ENCODE data around the gene MPC1. TPM values are rescaled to one million over a fixed set of nuclear protein-coding genes. Genes with fewer than 3 reads are reported as not detected.
"Not testable (repeated sequence)": the region's sequence is repeated elsewhere in the genome, so short reads cannot be mapped to it uniquely, and the experiment has no call there.

The MPC1 gene
- total RNA-seq, 4 donors from 2014 or later = 31.9 to 54.0 (median 42.5) TPM

GRCh38 chr6:166369782-166370181 lies 13.0 kb downstream of the MPC1 start:
- H3K9me3 ChIP-seq = no peaks in the 10 kb centered on the region
- H3K4me1 ChIP-seq = no peaks in the 10 kb centered on the region
- DNase-seq (ENCODE audit: low spot score in 2 of 2) = no peak
- peaks cover 24% of the 10 kb centered on the region for H3K36me3 ChIP-seq
- TF ChIP-seq EP300 (IDR thresholded peaks at IDR 0.05) = no peak
- TF ChIP-seq CTCF (IDR thresholded peaks at IDR 0.05) = no peak
- TF ChIP-seq POLR2AphosphoS5 (IDR thresholded peaks at IDR 0.05) = no peak
- no peak for TF ChIP-seq POLR2A (IDR thresholded peaks at IDR 0.05)
- no peak overlapping the region for H3K27ac ChIP-seq
- no peaks in the 10 kb centered on the region for H3K27me3 ChIP-seq
- no peak overlapping the region for H3K4me3 ChIP-seq
- 77% methylated on average over 3 of the region's 3 CpGs for WGBS

GRCh38 chr6:166366921-166367320 lies 15.8 kb downstream of the MPC1 start:
- 79% methylated on average over 3 of the region's 3 CpGs for WGBS
- no peak for TF ChIP-seq POLR2AphosphoS5 (IDR thresholded peaks at IDR 0.05)
- TF ChIP-seq POLR2A (IDR thresholded peaks at IDR 0.05) = no peak
- no peak for TF ChIP-seq CTCF (IDR thresholded peaks at IDR 0.05)
- TF ChIP-seq EP300 (IDR thresholded peaks at IDR 0.05) = no peak
- no peaks in the 10 kb centered on the region for H3K4me1 ChIP-seq

GRCh38 chr6:166365806-166366205 lies 16.9 kb downstream of the MPC1 start:
- H3K9me3 ChIP-seq = no peaks in the 10 kb centered on the region
- WGBS = 90% methylated on average over 6 of the region's 6 CpGs
- H3K27me3 ChIP-seq = no peaks in the 10 kb centered on the region
- peaks cover 49% of the 10 kb centered on the region for H3K36me3 ChIP-seq
- no peak for DNase-seq (ENCODE audit: low spot score in 2 of 2)
- no peak overlapping the region for H3K27ac ChIP-seq
- no peak overlapping the region for H3K4me3 ChIP-seq
- peaks cover 8% of the 10 kb centered on the region for H3K4me1 ChIP-seq
- TF ChIP-seq POLR2A (IDR thresholded peaks at IDR 0.05) (no peak), CTCF (IDR thresholded peaks at IDR 0.05) (no peak), EP300 (IDR thresholded peaks at IDR 0.05) (no peak), POLR2AphosphoS5 (IDR thresholded peaks at IDR 0.05) (no peak)

More at GRCh38 chr6:166366921-166367320, 15.8 kb downstream of the MPC1 start:
- H3K4me3 ChIP-seq = no peak overlapping the region
- H3K27me3 ChIP-seq = no peaks in the 10 kb centered on the region
- peaks cover 49% of the 10 kb centered on the region for H3K36me3 ChIP-seq
- H3K27ac ChIP-seq = no peak overlapping the region
- H3K9me3 ChIP-seq = no peaks in the 10 kb centered on the region
- no peak for DNase-seq (ENCODE audit: low spot score in 2 of 2)

- WGBS = 36% methylated on average over 2 of the region's 2 CpGs
- H3K36me3 ChIP-seq = peaks cover 49% of the 10 kb centered on the region
- no peak for DNase-seq (ENCODE audit: low spot score in 2 of 2)
- no peaks in the 10 kb centered on the region for H3K27me3 ChIP-seq
- H3K4me1 ChIP-seq = peaks cover 14% of the 10 kb centered on the region
- TF ChIP-seq POLR2A (IDR thresholded peaks at IDR 0.05) = no peak
- H3K27ac ChIP-seq = no peak overlapping the region
- H3K4me3 ChIP-seq = no peak overlapping the region
- no peaks in the 10 kb centered on the region for H3K9me3 ChIP-seq
Observed at GRCh38 chr6:166365221-166365620, 17.5 kb downstream of the MPC1 start.

GRCh38 chr6:166364456-166364855 lies 18.3 kb downstream of the MPC1 start:
- Histone ChIP-seq H3K27me3 (no peaks in the 10 kb centered on the region), H3K9me3 (no peaks in the 10 kb centered on the region), H3K4me1 (peaks cover 14% of the 10 kb centered on the region), H3K36me3 (peaks cover 46% of the 10 kb centered on the region), H3K4me3 (no peak overlapping the region), H3K27ac (no peak overlapping the region)
- TF ChIP-seq POLR2A (IDR thresholded peaks at IDR 0.05) (no peak), POLR2AphosphoS5 (IDR thresholded peaks at IDR 0.05) (no peak), EP300 (IDR thresholded peaks at IDR 0.05) (no peak), CTCF (IDR thresholded peaks at IDR 0.05) (no peak)
- WGBS = 89% methylated on average over 7 of the region's 7 CpGs
- DNase-seq (ENCODE audit: low spot score in 2 of 2) = no peak

GRCh38 chr6:166362427-166362826 lies 20.3 kb downstream of the MPC1 start:
- H3K4me3 ChIP-seq; DNase-seq (ENCODE audit: low spot score in 2 of 2); H3K27ac ChIP-seq; H3K27me3 ChIP-seq; H3K9me3 ChIP-seq: not testable (repeated sequence)
- peaks cover 39% of the 10 kb centered on the region for H3K36me3 ChIP-seq
- WGBS = 90% methylated on average over 4 of the region's 4 CpGs
- H3K4me1 ChIP-seq = peaks cover 14% of the 10 kb centered on the region
